ENCODE measurements around the gene LRRC63.
"Not testable (repeated sequence)": the region's sequence is repeated elsewhere in the genome, so short reads cannot be mapped to it uniquely, and the experiment has no call there.

LRRC63 gene

GRCh38 chr13:46274094-46274698 is 62.5 kb downstream of the LRRC63 start:
- no peak for DNase-seq

GRCh38 chr13:46278474-46278873 is 66.7 kb downstream of the LRRC63 start:
- DNase-seq: no peak

GRCh38 chr13:46281779-46282178 is 70.1 kb downstream of the LRRC63 start:
- no peak for DNase-seq

DNA sequence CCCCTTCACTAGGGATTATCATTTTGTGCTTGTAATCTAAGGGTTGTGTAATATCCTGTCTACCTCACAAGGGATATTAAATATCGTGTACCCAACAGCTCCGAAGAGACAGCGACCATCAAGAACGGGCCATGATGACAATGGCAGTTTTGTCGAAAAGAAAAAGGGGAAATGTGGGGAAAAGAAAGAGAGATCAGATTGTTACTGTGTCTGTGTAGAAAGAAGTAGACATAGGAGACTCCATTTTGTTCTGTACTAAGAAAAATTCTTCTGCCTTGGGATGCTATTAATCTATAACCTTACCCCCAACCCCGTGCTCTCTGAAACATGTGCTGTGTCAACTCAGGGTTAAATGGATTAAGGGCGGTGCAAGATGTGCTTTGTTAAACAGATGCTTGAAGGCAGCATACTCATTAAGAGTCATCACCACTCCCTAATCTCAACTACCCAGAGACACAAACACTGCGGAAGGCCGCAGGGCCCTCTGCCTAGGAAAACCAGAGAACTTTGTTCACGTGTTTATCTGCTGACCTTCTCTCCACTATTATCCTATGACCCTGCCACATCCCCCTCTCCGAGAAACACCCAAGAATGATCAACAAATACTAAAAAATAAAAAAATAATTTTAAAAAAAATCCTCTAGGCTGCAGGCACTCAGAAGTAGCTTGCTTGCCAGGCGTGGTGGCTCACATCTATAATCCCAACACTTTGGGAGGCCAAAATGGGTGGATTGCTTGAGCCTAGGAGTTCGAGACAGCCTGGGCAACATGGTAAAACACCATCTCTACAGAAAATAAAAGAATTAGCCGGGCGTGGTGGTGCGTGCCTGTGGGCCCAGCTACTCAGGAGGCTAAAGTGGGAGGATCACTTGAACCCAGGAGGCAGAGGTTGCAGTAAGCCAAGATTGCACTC is 72.4 kb downstream of the LRRC63 start:
- not testable (repeated sequence) for DNase-seq

DNA sequence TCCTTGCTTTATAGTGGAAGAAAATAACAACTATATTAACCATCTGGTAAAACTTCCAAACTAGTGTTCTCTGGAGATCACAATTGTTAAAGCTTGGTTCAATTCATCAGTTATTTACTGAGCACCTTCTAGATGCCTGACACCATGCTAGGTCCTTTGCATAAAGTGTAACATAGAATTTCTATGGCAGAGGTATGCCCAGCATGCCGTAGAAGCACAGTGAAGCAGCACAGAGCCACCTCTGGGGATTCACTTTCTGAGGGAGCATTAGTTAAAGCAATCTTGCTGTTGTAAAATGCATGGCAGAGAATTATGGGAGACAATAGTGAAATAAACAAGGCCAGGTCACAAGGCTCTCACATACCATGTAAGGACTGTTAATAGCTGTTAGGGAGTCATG is 75.2 kb downstream of the LRRC63 start:
- DNase-seq: no peak

GRCh38 chr13:46288570-46289259 is 77.0 kb downstream of the LRRC63 start:
- DNase-seq: no peak

GRCh38 chr13:46289260-46289955 is 77.7 kb downstream of the LRRC63 start:
- DNase-seq: no peak

GRCh38 chr13:46290434-46290833 is 78.7 kb downstream of the LRRC63 start:
- DNase-seq: no peak

DNA sequence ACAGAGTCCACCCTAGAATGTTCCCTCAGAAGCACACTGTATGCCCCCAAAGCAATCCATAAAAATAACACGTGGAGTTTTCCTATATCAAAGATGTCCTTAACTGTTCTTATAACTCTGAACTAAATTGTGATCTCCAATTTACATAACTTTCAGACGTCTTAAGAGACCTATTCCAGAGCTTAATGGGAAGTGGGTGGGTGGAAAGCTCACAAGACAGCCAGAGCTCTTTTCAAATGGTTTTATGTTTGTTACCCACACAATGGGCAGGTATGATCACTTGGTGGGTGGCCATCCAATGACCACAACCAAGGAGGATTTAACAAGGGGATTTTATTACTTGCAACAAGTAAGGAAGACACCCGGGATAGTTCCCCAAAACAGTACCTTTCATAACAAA is 81.7 kb downstream of the LRRC63 start:
- no peak for DNase-seq

- peak; percentile 53 for DNase-seq
Measured at GRCh38 chr13:46295491-46296114, 83.9 kb downstream of the LRRC63 start.

DNA sequence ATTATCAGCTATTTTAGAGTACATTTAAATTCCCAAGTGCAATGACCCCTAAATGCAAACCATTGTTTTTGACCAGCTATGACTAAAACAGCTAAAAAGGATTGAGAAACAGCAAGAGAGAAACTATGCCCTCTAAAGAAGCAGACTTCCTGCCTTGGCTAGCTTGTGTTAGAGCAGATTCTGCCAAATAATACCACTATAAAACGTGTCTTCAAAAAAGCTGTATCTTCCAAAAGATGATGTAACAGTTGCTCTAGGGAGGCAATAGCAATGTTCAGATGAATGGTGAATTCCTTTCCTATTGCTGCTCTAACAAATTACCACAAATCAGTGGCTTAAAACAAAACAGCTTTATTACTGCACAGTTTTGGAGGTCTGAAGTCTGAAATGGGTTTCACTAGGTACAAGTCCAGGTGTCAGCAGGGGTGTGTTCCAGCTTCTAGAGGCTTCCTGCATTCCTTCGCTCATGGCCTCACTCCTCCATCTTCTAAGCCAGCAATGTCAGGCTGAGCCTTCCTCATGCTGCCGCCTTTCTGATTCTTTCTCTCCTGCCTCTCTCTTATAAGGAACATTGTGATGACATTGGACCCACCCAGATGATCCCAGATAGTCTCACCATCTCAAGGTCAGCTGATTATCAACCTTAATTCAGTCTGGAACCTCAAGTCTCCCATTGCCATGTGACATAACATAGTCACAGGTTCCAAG is 84.5 kb downstream of the LRRC63 start:
- DNase-seq: no peak

- DNase-seq: no peak
Measured at GRCh38 chr13:46296921-46297320, 85.2 kb downstream of the LRRC63 start.

DNA sequence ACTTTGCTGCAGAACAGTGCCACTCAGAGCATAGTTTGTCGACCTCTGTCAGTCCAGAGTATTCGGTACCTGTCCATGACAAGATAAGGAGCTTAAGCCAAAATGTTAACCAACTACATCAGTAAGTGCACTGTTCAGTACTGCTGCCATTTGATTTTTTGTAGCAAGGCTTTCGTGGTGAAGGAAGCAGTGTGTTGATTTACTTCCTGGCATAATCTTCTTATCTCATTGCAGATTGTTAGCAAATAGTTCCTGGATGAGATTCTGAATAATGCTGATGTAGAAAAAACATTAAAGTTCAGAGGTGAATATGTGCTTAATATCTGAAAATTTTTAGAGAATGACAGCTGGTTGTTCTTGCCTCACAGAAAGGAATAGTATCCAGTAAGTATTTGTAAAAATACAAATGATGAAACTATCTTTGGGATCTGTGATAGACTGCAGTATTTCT is 85.7 kb downstream of the LRRC63 start:
- no peak for DNase-seq

DNA sequence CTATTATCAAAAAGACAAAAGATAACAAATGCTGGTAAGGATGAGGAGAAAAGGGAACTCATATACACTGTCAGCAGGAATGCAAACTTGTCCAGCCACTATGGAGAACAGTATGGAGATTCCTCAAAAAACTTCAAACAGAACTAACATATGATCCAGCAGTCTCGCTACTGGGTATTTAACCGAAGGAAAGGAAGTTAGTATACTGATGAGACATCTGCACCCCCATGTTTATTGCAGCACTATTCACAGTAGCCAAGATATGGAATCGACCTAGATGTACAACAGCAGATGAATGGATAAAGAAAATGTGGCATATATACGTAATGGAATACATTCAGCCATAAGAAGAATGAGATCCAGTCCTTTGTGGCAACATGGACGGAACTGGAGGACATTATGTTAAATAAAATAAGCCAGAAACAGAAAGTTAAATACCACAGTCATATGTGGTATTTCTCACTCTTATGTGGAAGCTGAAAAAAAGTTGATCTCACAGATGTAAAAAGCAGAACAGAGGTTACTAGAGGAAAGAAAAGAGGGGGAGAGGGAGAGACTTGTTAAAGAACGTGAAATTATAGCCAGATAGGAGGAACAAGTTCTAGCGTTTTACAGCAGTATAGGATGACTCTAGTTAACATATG is 92.1 kb downstream of the LRRC63 start:
- DNase-seq: no peak

DNA sequence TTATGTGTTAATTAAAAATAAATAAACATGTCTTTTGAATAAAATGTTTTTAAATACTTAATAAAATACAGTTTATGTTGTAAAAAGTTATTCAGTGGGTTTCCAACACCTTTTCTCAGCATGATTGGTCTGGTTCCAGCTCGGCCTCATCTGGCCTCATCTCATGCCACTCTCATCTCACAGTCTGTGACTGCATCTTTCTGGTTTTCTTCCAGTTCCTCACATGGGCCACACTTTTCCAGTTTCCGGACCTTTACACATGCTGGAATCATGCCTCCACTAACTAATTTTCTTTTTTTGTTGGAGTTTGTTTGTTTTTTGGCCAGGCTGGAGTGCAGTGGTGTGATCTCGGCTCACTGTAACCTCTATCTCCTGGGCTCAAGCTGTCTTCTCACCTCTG is 92.8 kb downstream of the LRRC63 start:
- no peak for DNase-seq

- DNase-seq: no peak
Measured at GRCh38 chr13:46307554-46307953, 95.8 kb downstream of the LRRC63 start.

- DNase-seq: no peak
Measured at GRCh38 chr13:46310066-46310465, 98.3 kb downstream of the LRRC63 start.

GRCh38 chr13:46311217-46311616 is 99.5 kb downstream of the LRRC63 start:
- no peak for DNase-seq

- no peak for DNase-seq
Measured at GRCh38 chr13:46313024-46313423, 101.3 kb downstream of the LRRC63 start.

DNA sequence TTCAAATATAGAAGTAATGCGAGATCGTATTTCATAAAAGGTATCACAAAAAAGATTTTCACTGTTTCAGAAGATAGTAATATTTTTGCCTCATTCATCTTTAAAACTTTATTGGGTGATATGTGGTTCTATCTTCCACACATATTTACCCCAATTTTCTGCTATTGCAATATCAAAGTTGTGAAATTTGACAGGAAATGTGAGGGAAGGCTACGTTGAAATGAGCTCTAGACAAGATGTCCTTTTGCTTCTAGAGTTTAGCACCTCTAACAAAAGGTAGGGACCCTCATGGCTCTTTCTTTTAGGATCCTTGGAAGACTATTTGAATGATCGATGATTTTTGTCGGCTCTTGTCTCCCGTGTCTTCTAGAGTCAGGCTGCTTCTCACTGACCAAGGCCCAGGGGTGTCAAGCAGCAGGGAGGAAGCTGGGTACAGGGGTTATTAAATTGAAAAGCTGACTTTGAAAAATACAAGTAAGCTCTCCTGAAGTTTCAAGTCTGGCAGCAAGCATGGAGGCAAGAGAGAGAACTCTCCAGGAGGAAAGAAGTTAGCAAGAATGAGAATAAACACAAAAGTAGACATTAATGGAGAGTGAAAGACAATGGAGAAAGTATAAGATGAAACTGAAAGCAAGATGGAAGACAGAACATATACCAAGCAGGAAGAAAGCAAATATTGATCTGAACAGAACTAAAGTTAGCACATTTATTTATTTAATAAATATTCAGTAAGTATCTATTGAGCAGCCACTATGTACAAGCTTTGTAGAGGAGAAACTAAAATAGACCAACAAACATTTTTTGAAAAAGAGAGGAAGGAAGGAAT is 101.9 kb downstream of the LRRC63 start:
- no peak for DNase-seq

- DNase-seq: no peak
Measured at GRCh38 chr13:46314587-46314986, 102.9 kb downstream of the LRRC63 start.

Data from activated CD8-positive, alpha-beta memory T cell treated with anti-CD3 and anti-CD28 coated beads, Interleukin-2, amount 50 U/mL, for 4 hours (primary cell).